GM19043 (cell line): ENCODE measurements around the gene GJB2.
A peak's percentile ranks its signal among the peaks of the same experiment; 100 is the strongest.

Experiments used
- ATAC-seq: cut with Tn5 transposase; IDR thresholded peaks from one replicate; pipeline ENCODE4 v1.9.1; 2021; ENCODE audit warnings: low read depth; ENCODE audit not compliant: unreplicated experiment

The GJB2 gene

GRCh38 chr13:20192836-20193161 lies at the start of gene GJB2:
Gene GJB2, minus strand, starts transcription at chr13:20192938. Its CDS starts 3,357 bp downstream, at chr13:20189581.
- no peak for ATAC-seq

DNA sequence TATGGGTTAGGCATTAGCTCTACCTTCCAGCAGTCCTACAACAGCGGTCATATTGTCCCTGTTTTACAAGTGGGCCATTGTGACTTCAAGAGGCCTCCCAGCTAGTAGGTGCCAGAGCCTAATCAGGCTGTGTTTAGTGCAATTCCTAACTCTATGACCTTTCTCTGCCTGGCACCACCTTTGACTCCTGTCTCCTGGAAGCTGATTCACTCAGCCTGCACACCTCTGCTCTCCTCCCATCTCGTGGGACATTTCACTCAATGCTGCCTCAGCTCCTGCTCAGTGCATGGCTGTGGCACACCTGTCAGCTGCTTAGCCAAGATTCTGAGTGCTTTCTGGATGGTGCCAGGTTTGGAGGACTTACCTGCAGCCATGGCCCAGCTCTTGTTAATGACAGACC lies 48.9 kb upstream of the GJB2 start:
- no peak for ATAC-seq

DNA sequence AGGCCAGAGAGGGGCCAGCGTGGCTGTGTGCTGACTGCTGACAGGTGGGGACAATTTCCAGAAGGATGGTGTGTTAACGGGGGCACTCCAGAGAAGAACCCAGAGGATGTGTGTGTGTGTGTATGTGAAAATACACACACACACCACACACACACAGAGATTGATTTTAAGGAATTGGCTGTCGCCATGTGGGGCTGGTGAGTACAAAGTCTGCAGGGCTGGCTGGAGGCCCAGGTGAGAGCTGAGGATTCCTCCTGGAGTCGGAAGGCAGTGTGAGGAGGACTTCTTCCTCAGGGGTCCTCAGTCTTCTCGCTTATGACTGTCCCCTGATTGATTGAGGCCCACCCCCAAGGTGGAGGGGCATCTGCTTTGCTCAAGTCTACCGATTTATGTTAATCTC lies 47.0 kb upstream of the GJB2 start:
- ATAC-seq, result no peak

DNA sequence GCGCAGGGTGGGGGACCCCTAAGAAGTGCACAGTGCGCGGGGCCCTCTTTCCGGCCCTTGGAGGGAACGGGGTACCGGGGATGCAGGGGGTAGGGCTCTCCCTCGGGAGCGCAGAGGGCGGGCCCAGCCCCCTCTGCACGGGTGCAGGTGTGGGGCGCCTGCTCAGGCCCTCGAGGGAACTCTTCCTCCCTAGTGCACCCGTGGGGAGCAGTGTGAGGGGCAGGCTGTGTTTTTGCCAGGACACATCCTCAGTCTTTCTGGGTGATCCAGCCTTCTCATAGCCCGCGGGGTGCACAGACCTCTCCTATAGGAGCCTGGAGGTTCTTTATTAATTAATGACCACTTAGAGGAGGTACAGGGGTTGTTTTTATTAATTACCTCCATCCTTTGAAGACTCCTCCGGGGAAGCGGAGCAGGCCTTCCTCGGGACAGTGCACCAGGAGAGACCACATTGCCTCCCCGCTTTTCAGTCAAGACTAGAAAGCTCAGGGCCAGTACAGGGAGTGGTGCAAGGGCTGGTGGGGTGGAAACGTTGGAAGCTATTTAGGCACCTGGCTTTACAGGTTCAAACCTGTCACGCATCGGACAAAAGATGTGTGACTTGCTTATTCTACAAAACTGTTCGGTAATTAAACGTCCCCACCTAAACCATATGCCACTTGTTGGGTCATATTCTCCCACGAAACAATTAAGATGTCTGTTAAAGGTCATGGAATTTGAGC lies 40.0 kb upstream of the GJB2 start:
- no peak for ATAC-seq

DNA sequence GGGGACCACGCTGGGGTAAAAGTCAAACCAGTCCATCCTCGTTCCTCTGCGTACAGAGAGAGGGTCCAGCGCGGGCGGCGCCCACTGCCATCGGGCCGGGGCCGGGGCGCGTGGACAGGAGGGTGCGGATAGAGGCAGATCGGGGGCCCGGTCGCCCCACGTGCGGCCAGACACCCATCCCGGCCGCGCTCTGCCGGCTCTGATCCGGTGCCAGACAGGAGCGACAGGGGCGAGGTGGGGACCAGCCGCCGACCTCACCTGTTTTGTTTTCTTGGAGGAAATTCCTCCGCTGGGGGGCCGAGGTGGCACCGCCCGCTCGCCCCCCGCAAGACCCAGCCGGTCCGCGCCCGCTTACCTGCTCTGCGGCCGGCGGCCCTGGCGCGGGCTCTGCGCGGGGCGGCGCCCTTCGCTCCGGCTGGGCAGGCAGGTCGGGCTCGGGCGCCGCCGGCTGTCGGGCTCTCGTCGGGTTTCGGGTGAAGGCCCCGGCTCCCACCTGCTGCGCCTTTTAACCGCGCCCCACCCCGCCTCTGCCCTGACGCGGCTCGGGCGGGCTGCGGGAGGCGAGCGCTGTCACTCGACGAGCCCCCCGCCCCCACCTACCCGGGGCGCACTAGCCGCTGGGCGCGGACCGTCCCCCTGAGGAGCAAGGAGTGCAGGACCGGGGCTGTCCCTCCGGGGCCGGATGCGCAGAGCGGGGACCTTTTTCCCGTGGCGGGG lies 39.3 kb upstream of the GJB2 start, which contains the start of gene GJB6:
TSS of gene GJB6 (minus strand) at position 481 of the 717 bp plus-strand sequence. CDS start 8,839 bp downstream, outside the sequence.
- ATAC-seq, result no peak

DNA sequence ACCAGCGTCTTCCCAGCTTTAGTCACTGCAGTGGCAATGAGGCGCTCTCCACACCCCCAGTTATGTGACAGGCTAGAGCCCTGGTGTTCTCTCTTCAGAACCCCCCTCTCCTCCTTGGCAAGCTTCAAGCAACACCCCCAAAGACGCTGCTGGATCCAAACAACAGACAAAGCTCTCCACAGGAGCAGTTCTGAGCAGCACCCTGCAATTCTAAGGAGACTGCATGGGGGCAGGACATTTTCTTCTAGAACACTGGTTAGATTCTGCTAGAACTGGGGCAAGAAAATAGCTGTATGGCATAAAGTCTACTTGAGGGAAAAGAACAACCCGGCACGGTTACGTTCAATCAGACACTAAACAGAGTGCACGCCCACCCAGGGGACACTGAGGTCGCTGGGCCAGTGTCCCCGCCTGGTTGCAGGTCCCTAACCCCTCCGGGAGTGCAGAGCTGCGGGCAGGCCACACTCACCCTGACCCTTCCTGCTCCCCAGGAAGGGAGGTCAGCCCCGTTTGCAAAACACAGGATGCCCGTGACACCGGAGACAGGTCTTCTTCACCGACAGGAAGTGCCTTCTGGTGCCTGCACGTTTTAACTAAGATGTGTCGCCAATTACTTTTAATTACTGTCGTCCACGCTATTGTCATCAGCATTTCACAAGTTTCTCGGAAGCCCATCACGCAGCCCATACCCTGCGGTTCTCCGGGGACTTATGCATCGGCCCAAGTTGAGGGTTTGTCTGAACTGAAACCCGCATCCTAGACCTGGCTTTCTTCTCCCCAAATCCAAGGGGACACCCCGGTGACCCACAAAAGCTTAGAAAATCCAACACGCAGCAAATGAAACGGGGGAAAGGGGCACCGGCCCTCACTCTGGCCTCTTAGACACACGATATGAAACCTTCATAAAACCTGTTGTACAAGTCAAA lies 38.4 kb upstream of the GJB2 start:
- no peak for ATAC-seq

DNA sequence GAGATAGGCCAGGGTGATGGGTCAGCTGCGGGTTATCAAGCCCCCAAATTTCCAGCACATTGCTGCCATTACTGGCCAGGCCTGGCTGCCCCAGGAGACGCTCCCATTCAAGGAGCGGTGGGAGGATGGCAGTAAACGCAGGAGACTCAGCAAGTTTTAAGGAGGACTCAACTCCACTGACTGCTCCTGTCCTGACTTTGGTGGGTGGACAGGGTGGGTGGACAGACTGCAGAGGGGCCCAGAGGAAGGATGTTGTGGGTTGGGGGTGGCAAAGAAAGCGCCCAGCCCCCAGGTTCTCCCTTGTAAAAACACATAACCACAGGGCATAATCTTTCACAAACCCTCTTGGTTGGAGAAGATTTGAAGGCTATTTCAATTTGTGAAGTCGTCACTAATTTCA lies 35.0 kb upstream of the GJB2 start:
- ATAC-seq, result no peak

- ATAC-seq, result no peak
These were observed 34.5 kb upstream of the GJB2 start for GRCh38 chr13:20227288-20227687.

GRCh38 chr13:20222553-20222952 lies 29.8 kb upstream of the GJB2 start:
- no peak for ATAC-seq

DNA sequence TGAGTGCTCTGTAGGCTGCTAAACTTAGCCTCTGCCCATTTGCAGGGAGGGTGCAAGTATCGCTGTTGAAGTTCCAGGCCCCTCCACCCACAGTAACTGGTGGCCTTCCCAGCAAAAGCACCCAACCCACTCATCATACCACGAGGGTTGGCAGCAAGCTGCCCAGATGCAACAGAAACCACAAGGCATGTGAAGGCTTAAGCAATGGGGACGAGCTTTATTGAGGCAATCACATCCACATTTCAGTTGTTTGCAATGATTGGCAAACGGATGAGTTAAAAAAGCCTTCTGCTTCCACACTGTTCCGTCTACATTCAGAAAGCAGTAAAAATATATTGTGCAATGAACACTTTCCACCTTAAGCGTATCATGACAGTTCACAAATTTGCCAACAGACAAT lies 29.0 kb upstream of the GJB2 start:
- no peak for ATAC-seq

GRCh38 chr13:20219577-20219976 lies 26.8 kb upstream of the GJB2 start:
- peak; percentile 92 for ATAC-seq

- no peak for ATAC-seq
These were observed 24.4 kb upstream of the GJB2 start for GRCh38 chr13:20217168-20217567.

DNA sequence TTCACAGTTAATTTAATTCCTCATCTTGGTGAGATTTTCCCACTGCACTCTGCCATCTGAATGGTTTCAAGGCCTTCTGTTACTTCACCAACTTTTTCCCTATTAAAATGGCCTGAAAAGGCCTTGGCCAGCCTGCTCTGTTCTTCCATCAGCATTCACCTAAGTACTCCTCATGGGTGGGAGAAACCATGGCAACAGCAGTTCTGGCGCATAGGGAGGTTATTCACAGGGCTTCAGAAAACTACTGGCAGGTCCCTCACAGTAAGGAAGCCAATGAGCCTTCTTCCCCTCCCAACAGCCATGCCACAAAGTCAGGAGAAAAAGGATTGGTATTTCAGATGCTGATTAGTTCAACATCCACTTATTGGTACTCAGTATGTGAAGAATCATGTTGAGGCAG lies 17.2 kb upstream of the GJB2 start:
- no peak for ATAC-seq

GRCh38 chr13:20206698-20207235 lies 14.0 kb upstream of the GJB2 start:
- no peak for ATAC-seq

DNA sequence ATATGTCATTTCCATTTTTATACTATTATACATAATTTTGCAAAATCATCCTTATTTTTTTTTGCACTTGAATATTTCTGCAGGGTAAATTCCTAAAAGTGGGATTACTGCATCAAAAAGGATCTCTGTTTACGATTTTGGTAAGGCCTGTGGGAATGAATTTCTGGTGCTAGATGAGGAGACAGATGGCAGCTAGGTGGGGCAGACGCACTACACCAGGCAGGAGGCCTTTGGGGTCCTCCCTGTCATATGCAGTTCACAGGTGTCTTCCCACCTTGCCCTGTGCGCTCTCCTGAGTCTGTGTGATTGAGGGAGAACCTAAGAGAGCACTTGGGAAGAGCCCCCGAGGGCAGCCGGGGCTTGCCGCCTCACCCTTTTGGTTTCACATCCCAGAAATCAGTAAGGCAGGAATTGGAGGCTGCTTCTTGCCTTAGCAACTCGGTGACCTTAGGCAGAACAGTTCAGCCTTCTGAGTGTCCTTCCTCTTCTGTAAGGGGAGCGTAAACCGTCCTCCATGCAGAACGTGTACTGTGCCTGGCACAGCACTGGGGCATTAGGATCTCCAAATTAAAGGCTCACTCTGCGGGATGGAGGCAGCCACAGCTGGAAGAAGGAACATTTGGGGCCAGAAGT lies 13.4 kb upstream of the GJB2 start:
- no peak for ATAC-seq

GRCh38 chr13:20198781-20199180 lies 6.0 kb upstream of the GJB2 start:
- ATAC-seq, result no peak

DNA sequence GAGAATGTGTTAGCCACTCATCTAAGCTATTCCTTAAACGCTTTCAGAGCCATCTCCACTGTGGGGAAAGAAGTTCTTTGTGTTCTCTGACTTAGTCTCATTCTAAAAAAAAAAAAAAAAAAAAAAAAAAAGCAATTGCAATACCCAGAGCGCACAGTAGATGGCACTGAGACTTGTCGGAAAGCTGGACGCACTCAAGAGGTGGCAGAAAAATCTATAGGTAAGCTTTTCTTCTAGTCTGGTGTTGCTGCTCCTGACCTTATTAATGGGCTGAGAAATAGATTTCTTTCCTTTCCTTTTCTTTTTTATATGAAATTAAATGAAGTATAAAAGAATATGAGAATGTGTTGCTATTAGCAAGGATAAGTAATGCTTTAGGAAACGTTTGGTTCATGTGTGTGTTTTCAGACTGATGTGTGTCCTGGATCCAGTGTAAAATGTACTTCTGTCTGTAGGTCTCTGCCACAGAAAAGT lies 4.7 kb upstream of the GJB2 start:
- ATAC-seq, result no peak

- no peak for ATAC-seq
These were observed 3.1 kb upstream of the GJB2 start for GRCh38 chr13:20195801-20196200.

GRCh38 chr13:20193907-20194631 lies 1.3 kb upstream of the GJB2 start:
- no peak for ATAC-seq
